Measurements from ENCODE around the gene ZNF333. TPM values are rescaled to one million over a fixed set of nuclear protein-coding genes. Genes with fewer than 3 reads are reported as not detected.

The ZNF333 gene
- total RNA-seq, 1 donor: 21.1 TPM

DNA sequence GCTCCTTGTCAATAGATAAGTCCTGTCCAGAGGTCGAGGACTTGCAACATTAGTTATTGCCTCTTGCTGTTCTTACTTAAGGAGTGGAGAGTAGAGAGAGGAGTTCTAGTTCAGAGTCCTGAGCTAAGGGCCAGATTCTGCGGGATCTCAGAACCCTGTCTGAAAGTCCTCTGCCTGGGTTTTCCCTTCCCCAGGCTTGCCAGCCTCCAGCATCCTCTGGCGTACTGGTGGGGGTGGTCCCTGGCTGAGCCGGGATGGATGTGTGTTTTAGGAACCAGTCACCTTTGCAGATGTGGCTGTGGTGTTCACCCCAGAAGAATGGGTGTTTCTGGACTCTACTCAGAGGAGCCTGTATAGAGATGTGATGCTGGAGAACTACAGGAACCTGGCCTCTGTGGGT, 26.0 kb downstream of the ZNF333 start:
- no peak overlapping the region for H3K4me3 ChIP-seq (ENCODE audit: low read depth, low read length)
- TF ChIP-seq, protein P1, sequence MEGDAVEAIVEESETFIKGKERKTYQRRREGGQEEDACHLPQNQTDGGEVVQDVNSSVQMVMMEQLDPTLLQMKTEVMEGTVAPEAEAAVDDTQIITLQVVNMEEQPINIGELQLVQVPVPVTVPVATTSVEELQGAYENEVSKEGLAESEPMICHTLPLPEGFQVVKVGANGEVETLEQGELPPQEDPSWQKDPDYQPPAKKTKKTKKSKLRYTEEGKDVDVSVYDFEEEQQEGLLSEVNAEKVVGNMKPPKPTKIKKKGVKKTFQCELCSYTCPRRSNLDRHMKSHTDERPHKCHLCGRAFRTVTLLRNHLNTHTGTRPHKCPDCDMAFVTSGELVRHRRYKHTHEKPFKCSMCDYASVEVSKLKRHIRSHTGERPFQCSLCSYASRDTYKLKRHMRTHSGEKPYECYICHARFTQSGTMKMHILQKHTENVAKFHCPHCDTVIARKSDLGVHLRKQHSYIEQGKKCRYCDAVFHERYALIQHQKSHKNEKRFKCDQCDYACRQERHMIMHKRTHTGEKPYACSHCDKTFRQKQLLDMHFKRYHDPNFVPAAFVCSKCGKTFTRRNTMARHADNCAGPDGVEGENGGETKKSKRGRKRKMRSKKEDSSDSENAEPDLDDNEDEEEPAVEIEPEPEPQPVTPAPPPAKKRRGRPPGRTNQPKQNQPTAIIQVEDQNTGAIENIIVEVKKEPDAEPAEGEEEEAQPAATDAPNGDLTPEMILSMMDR (IDR thresholded peaks at IDR 0.05; ENCODE audit: insufficient read depth, low read length): no peak
- DNase-seq (ENCODE audit: low read depth): no peak

DNA sequence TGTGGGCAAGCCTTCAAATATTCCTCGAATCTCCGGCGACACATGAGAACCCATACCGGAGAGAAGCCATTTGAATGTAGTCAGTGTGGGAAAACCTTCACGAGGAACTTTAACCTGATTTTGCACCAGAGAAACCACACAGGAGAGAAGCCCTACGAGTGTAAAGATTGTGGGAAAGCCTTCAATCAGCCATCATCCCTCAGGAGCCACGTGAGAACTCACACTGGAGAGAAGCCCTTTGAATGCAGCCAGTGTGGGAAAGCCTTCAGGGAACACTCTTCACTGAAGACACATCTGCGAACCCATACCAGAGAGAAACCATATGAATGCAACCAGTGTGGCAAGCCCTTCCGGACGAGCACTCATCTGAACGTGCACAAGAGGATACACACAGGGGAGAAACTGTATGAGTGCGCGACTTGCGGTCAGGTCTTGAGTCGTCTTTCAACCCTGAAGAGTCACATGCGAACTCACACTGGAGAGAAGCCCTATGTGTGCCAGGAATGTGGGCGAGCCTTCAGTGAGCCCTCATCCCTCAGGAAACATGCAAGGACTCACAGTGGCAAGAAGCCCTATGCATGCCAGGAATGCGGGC, 28.8 kb downstream of the ZNF333 start:
- H3K4me3 ChIP-seq (ENCODE audit: low read depth, low read length): no peak overlapping the region
- DNase-seq (ENCODE audit: low read depth): peak; percentile 3

DNA sequence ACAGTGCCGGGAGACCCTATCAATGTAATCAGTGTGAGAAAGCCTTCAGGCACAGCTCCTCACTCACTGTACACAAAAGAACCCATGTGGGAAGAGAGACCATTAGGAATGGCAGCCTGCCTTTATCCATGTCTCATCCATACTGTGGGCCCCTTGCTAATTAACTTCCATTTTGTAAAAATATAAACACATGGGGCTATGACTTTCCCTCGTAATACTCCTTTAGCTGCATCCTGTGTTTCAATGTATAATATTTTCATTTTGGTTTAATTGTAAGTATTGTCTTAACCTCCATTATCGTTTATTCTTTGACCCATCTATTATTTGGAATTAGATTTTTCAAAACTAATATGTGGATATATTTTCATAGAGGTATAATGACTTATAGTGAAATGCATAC, 29.3 kb downstream of the ZNF333 start:
- no peak for DNase-seq (ENCODE audit: low read depth)
- TF ChIP-seq, protein P1 (IDR thresholded peaks at IDR 0.05; ENCODE audit: insufficient read depth, low read length): no peak
- no peak overlapping the region for H3K4me3 ChIP-seq (ENCODE audit: low read depth, low read length)

More for the DNA sequence above, 28.8 kb downstream of the ZNF333 start:
- TF ChIP-seq, protein P1 (IDR thresholded peaks at IDR 0.05; ENCODE audit: insufficient read depth, low read length): no peak

DNA sequence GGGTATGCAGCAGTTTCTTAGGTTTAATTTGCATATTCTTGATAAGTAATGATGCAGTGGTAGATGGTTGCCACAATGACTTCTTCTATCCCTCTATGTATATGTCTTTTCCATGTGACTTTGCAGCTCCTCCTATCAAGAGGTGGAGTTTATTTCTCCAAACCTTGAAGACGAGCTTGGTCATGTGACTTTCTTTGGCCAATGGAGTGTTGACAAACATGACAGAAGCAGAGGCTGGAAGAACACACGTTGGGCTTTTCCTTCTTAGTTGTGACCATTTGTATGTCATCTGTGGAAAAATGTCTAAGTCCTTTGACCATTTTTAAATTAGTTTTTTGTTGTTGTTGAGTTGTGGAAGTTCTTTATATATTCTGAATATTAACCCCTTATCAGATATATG, 32.3 kb downstream of the ZNF333 start:
- TF ChIP-seq, protein P1 (IDR thresholded peaks at IDR 0.05; ENCODE audit: insufficient read depth, low read length): no peak
- DNase-seq (ENCODE audit: low read depth): no peak
- no peak overlapping the region for H3K4me3 ChIP-seq (ENCODE audit: low read depth, low read length)

DNA sequence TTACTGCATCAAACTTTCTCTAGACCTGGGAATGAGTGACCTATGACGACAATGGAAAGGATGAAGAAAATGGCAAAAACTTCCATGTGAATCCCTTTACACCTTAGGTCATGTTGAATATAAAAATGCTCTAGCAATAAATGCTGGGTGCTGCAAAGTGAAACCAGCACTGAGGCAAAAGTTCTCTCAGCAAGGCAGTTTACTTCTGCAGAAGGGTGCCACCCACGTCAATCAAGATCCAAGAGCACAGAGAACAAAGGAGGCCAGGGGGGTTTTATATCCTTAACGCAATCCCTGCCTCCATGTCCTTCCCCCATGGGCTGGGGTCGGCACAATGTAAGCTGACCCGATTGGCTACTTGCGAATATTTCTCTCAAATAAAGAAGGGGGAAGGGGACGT, 38.7 kb downstream of the ZNF333 start:
- H3K4me3 ChIP-seq (ENCODE audit: low read depth, low read length): no peak overlapping the region
- DNase-seq (ENCODE audit: low read depth): no peak
- TF ChIP-seq, protein P1 (IDR thresholded peaks at IDR 0.05; ENCODE audit: insufficient read depth, low read length): no peak

DNA sequence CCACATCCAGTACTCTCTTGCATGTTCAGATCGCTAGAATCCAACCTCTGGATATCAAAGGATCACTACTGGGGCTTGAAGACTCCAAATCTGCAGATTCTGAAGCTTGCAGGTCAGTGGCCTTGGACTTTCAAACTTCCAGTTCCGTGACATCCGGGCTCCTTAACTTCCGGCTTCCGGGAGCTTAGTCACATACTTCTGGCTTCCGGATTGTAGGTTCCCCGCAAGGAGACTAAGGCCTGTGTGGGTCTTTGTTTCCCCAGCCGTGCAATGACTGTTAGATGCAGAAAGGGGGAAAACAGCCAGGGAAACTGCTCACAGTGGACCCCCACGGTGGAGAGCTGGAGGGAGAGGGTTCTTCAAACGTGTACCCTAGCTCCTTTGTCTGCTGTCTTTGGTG, 41.4 kb downstream of the ZNF333 start:
- no peak for DNase-seq (ENCODE audit: low read depth)
- H3K4me3 ChIP-seq (ENCODE audit: low read depth, low read length): no peak overlapping the region
- TF ChIP-seq, protein P1 (IDR thresholded peaks at IDR 0.05; ENCODE audit: insufficient read depth, low read length): no peak

DNA sequence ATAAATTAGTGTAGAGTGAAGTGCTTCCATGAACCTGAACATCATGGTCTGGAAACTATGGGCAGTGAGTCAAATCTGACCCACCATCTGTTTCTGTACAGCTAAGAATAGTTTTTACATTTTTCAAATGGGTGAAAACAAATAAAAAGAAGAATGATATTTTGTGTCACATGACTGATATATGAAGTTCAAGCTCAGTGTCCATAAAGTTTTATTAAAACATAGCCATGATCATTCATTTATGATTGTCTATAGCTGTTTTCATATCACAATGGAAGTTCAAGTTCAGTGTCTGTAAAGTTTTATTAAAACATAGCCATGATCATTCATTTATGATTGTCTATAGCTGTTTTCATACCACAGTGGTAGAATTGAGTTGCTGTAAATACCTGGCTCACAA, 42.7 kb downstream of the ZNF333 start:
- TF ChIP-seq, protein P1 (IDR thresholded peaks at IDR 0.05; ENCODE audit: insufficient read depth, low read length): no peak
- DNase-seq (ENCODE audit: low read depth): no peak
- H3K4me3 ChIP-seq (ENCODE audit: low read depth, low read length): no peak overlapping the region

All from fibroblast of the aortic adventitia (primary cell).